RCC 7860 (cell line): Measurements from ENCODE around the gene SNN.

Experiments used
- DNase-seq: peaks from one replicate; pipeline ENCODE4 v3.0.0-alpha.2; 2015; ENCODE audit warnings: low spot score
- FAIRE-seq: peaks from 2 replicates; lab custom pipeline; 2012; peaks lifted over from hg19 to GRCh38; lab: Jason Lieb, UNC

The SNN gene

DNA sequence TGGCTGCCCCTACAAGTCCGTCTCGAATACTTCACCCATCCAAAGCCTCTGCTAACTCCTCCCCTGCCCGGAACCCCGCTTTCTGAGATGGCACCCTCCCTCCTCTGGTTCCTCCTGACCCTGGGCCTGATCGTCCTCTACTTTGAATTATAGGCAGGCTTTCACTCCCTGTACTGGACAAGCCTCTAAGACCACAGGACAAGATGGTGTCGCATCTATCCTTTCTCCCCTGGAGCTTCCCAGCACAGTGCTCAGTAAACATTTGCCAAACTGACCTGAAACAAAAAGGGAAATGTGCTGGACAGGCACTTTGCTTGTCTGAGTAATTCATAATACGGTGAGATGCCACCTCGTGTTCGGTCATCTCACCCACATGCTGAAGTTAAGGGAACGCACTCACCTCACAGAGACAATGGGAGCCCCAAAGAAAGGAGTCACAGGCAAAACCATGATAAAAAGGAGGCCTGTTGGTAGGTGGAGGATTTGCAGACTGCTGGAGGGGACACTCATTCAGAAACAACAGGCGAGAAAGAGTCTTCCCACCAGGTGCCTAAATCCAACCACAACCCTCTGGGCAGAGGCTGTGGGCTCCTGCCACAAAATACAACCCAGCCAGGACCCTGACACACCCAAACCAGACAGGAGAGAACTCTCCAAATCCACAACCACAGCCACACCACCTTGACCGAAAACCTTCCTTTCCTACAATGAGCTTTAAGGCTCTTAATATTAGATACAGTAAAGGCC, 28.2 kb downstream of the SNN start:
- DNase-seq (no peak), FAIRE-seq (no peak)

GRCh38 chr16:11697319-11697718, 29.1 kb downstream of the SNN start:
- no peak for DNase-seq
- FAIRE-seq: no peak

- no peak for FAIRE-seq
- DNase-seq: peak; percentile 15
Observed at GRCh38 chr16:11698271-11698689, 30.0 kb downstream of the SNN start.

- FAIRE-seq: no peak
- no peak for DNase-seq
Observed at GRCh38 chr16:11699234-11699894, 31.1 kb downstream of the SNN start.

- FAIRE-seq (no peak), DNase-seq (no peak)
Observed at GRCh38 chr16:11700264-11701029, 32.2 kb downstream of the SNN start.

- FAIRE-seq: no peak
- no peak for DNase-seq
Observed at GRCh38 chr16:11705311-11706025, 37.2 kb downstream of the SNN start.

GRCh38 chr16:11706180-11706742, 38.0 kb downstream of the SNN start:
- FAIRE-seq (no peak), DNase-seq (no peak)

GRCh38 chr16:11707679-11708197, 39.5 kb downstream of the SNN start:
- no peak for FAIRE-seq
- no peak for DNase-seq

DNA sequence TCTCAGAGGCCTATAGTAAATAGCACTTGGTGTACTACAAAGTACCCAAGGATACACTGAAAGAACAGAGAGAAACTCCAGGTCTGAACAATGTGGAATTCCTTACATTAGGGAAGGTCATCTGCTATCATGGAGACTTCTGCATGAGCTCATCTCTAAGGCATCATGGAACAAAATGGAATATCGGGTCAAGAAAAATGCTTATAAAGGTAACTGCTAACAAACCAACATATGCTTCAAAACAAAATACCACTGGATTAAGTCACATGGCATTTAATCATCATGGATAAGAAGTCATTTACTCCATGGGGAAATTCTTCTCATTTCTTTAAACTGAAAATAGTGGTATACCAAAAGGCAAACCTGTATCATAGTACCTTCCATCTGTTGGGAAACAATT, 40.2 kb downstream of the SNN start:
- DNase-seq (no peak), FAIRE-seq (no peak)

DNA sequence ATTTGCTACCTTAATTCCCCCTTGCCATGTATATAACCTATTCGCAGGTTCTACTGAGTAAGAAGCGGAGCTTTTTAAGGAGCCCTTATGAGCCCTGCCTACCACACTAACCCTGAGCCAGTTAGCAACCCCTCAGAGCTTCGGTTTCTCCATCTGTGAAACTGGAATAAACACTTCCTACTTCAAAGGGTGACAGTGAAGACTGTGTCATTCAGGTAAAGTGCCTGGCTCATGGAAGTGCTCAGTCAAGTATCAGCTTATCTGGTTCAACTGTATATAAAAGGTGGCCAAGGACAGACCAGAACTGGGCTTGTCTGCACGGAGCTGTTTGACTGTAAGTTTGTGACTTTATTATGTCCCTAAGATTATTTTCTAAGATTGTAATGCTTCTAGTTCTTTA, 43.4 kb downstream of the SNN start:
- DNase-seq (no peak), FAIRE-seq (no peak)

DNA sequence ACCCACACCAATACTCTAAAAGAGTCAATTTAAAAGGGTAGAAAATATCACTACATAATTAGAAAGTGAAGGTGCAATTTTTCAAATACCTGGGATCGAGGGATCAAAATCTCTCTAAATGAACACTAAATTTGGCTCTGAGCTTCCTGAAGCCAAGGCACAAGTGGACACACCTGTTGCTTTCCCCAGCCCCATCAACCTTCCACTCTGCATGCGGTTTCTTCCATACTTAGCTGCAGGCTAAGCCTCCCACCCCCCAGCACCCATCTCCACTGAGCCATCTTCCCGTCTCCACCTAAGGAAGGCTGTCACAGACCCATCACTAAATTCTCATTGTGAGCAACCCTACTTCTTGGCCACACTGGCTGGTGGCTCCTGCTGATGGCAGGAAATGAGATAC, 43.9 kb downstream of the SNN start:
- FAIRE-seq (no peak), DNase-seq (no peak)

GRCh38 chr16:11715246-11715947, 47.1 kb downstream of the SNN start:
- FAIRE-seq: no peak
- DNase-seq: no peak

DNA sequence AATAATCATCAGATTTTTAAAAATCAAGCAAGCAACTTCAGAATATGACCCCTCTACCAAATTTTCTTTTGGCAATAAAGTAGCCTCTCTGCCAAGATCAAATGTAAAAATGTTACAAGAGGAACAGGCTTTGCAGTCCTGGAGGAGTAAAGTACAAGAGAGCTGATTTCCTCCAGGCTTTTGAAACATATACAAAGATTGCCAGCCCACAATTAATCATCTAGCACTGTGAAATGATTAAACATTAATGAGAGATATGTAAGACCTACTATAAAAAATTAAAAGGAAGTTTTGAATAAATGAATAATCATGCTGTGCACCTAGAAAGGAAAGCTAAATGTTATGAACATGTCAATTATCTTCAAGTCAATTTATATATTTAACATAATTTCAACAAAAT, 48.1 kb downstream of the SNN start:
- FAIRE-seq: peak; percentile 20

DNA sequence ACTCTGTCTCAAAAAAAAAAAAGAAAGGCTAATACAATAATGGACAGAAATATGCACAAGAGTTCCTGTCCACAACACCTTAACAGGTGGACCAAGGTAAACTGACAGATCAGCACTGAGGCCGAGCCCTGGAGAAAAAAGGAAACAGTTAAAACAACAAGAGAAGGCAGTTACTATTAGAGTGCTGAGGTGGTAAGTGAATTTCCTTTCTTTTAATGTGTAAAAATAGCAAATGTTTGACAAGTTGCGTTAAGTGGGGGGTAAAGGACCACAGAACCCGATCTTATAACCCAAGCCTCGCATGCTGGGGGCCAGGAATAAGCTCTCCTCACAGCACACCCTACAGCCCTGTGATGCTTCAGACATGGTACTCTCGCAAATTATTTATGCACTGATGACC, 49.6 kb downstream of the SNN start:
- FAIRE-seq (no peak), DNase-seq (no peak)

More for the DNA sequence above, 48.1 kb downstream of the SNN start:
- DNase-seq: no peak

GRCh38 chr16:11719171-11719570, 50.9 kb downstream of the SNN start:
- FAIRE-seq (no peak), DNase-seq (no peak)

DNA sequence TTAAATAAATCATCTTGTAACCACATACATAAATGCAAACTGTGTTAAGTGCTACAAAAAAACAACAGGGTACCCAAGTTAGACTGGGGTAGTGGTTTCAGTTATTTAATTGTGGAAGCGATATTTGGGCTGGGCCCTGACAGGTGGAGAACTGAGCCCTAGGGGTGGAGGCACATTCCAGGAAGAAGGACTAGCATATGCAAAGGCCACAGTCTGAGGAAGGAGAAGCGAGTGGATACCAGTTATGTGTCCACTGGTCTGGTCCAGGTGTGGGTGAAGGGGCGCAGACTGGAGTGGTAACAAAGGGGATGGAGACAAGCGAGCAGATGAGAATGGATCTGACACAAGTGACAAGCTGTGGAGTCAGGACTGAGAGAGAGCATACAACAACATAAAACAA, 51.5 kb downstream of the SNN start:
- no peak for FAIRE-seq
- DNase-seq: no peak

GRCh38 chr16:11721781-11722467, 53.7 kb downstream of the SNN start:
- no peak for FAIRE-seq
- DNase-seq: no peak

DNA sequence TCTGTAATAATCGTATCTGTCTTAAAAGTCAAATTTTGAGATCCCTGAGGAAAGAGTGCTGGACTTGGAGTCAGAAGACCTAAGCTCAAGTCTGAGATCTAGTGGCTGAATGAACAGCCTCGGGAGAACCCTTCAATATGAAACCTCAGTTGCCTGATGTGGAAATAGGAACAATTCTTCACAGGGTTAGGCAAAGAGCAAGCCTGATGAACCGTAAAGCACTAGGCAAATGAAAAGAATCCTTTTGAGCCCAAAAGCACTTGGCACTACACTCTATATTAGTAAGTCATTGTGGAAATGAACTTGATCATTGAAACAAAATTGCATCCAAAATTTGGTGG, 54.2 kb downstream of the SNN start:
- no peak for FAIRE-seq
- DNase-seq: no peak

DNA sequence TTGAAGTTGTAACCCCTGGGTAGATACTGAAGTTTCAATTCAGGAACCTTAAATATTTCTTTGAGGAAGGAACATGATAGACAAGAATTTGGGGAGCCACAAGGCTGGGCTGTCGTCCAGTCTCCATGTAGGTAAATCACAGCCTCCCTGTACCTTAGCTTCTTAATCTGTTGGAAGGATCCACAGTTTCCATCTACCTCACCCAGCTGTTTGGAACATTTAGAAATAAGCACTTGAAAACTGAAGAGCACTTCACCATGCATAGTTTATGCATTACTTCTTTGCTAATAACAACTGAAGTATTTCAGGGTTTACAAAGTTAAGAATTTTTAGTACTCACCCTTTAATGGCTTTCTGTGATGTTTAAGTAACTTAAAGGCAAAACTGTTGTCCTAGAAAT, 57.2 kb downstream of the SNN start:
- DNase-seq: no peak
- no peak for FAIRE-seq

GRCh38 chr16:11726008-11726407, 57.8 kb downstream of the SNN start:
- no peak for DNase-seq
- no peak for FAIRE-seq
